Measurements from ENCODE around the gene DAGLA.

The DAGLA gene

GRCh38 chr11:61746442-61747191 is 66.4 kb downstream of the DAGLA start:
- no peak for DNase-seq (ENCODE audit: low read depth)

GRCh38 chr11:61747192-61747966 is 67.2 kb downstream of the DAGLA start:
- no peak for DNase-seq (ENCODE audit: low read depth)

- DNase-seq (ENCODE audit: low read depth): no peak
Observed at GRCh38 chr11:61747967-61748285, 67.7 kb downstream of the DAGLA start.

- DNase-seq (ENCODE audit: low read depth): no peak
Observed at GRCh38 chr11:61749591-61750217, 69.5 kb downstream of the DAGLA start.

- no peak for DNase-seq (ENCODE audit: low read depth)
Observed at GRCh38 chr11:61750631-61751273, 70.6 kb downstream of the DAGLA start.

- no peak for DNase-seq (ENCODE audit: low read depth)
Observed at GRCh38 chr11:61751384-61751783, 71.2 kb downstream of the DAGLA start.

GRCh38 chr11:61752117-61752924 is 72.1 kb downstream of the DAGLA start, which contains the start of gene MYRF:
TSS of gene MYRF (plus strand) at chr11:61752636. CDS start at chr11:61752745, 109 bp downstream.
- peak; percentile 50 for DNase-seq (ENCODE audit: low read depth)

GRCh38 chr11:61752925-61753521 is 72.8 kb downstream of the DAGLA start:
- DNase-seq (ENCODE audit: low read depth): no peak

GRCh38 chr11:61753672-61754071 is 73.5 kb downstream of the DAGLA start:
- no peak for DNase-seq (ENCODE audit: low read depth)

- no peak for DNase-seq (ENCODE audit: low read depth)
Observed at GRCh38 chr11:61754534-61755482, 74.6 kb downstream of the DAGLA start.

GRCh38 chr11:61756147-61756451 is 75.9 kb downstream of the DAGLA start:
- no peak for DNase-seq (ENCODE audit: low read depth)

- DNase-seq (ENCODE audit: low read depth): peak; percentile 43
Observed at GRCh38 chr11:61756452-61757212, 76.4 kb downstream of the DAGLA start.

- DNase-seq (ENCODE audit: low read depth): no peak
Observed at GRCh38 chr11:61757213-61757862, 77.1 kb downstream of the DAGLA start.

GRCh38 chr11:61760946-61761345 is 80.8 kb downstream of the DAGLA start:
- no peak for DNase-seq (ENCODE audit: low read depth)

GRCh38 chr11:61761440-61762222 is 81.4 kb downstream of the DAGLA start:
- no peak for DNase-seq (ENCODE audit: low read depth)

GRCh38 chr11:61762223-61762615 is 82.0 kb downstream of the DAGLA start:
- no peak for DNase-seq (ENCODE audit: low read depth)

GRCh38 chr11:61762798-61763197 is 82.6 kb downstream of the DAGLA start:
- DNase-seq (ENCODE audit: low read depth): no peak

GRCh38 chr11:61763930-61764605 is 83.9 kb downstream of the DAGLA start:
- DNase-seq (ENCODE audit: low read depth): no peak

All from activated T-helper 1 cell treated with Interleukin-2 at 50 U/mL for 16 hours (primary cell).